HCT116 (cell line): Measurements from ENCODE around the gene ROR2.

ENCODE experiments used
- CBX3 ChIP-seq: IDR thresholded peaks from 2 replicates; pipeline ENCODE4 v1.6.1; 2012; ENCODE audit warnings: low read depth
- CTCF ChIP-seq, 3 experiments: fragments of 200-600 bp in 1 of 3; sonication (generic) in 1 of 3; IDR thresholded peaks in 2 of 3; conservative IDR thresholded peaks in 1 of 3; 2 replicates each; pipeline ENCODE4 v1.5.1; 2012 to 2017; ENCODE audit warnings: low read depth in 2 of 3, low read length in 2 of 3, antibody characterized with exemption in 1 of 3, borderline replicate concordance in 1 of 3, control low read depth in 1 of 3, mild to moderate bottlenecking in 1 of 3, mixed read lengths in 1 of 3, mixed run types in 1 of 3, moderate library complexity in 1 of 3; ENCODE audit not compliant: insufficient read depth in 1 of 3
- ELF1 ChIP-seq: IDR thresholded peaks from 2 replicates; pipeline ENCODE4 v1.6.1; 2012; ENCODE audit warnings: low read depth, borderline replicate concordance
- EZH2phosphoT487 ChIP-seq: fragments of 200-600 bp; IDR thresholded peaks from 2 replicates; pipeline ENCODE4 v1.6.1; 2018; ENCODE audit warnings: antibody characterized with exemption, borderline replicate concordance
- MAX ChIP-seq: IDR thresholded peaks from 2 replicates; pipeline ENCODE4 v1.6.1; 2012
- POLR2A ChIP-seq: IDR thresholded peaks from 2 replicates; pipeline ENCODE4 v1.7.0; 2011; ENCODE audit warnings: borderline replicate concordance; ENCODE audit not compliant: insufficient read depth, insufficient read length; ENCODE audit errors: extremely low read depth
- POLR2AphosphoS5 ChIP-seq: IDR thresholded peaks from 2 replicates; pipeline ENCODE4 v1.6.1; 2011; ENCODE audit warnings: mild to moderate bottlenecking, low read depth, low read length, moderate library complexity
- RAD21 ChIP-seq: IDR thresholded peaks from 2 replicates; pipeline ENCODE4 v1.6.1; 2012; ENCODE audit warnings: low read depth, mild to moderate bottlenecking
- YY1 ChIP-seq: IDR thresholded peaks from 2 replicates; pipeline ENCODE4 v1.6.1; 2011; ENCODE audit warnings: low read length, low read depth, moderate library complexity, mild to moderate bottlenecking; ENCODE audit not compliant: insufficient replicate concordance; ENCODE audit errors: extremely low read depth
- ZBTB33 ChIP-seq: IDR thresholded peaks from 2 replicates; pipeline ENCODE4 v1.6.1; 2011; ENCODE audit warnings: mild to moderate bottlenecking, low read length, moderate library complexity; ENCODE audit not compliant: insufficient replicate concordance; ENCODE audit errors: extremely low read depth
- ZNF274 ChIP-seq: fragments of 200-500 bp; sonication (Bioruptor generic); IDR thresholded peaks from 2 replicates; pipeline ENCODE4 v1.6.1; 2014; ENCODE audit warnings: mild to moderate bottlenecking, low read depth, low read length, inconsistent platforms

GRCh38 chr9:91917436-91917835 is 32.6 kb downstream of the ROR2 start:
- TF ChIP-seq CTCF (IDR thresholded peaks at IDR 0.05 in 2 of 3, conservative IDR thresholded peaks at IDR 0.05 in 1 of 3; ENCODE audit: borderline replicate concordance in 1 of 3, insufficient read depth in 1 of 3, low read depth in 2 of 3, low read length in 2 of 3), result no peak
- no peak for TF ChIP-seq MAX
- TF ChIP-seq EZH2phosphoT487, result no peak
- TF ChIP-seq ELF1, result no peak
- no peak for TF ChIP-seq RAD21
- TF ChIP-seq YY1, result no peak
- no peak for TF ChIP-seq CBX3
- TF ChIP-seq POLR2AphosphoS5, result no peak
- TF ChIP-seq ZNF274, result no peak
- TF ChIP-seq POLR2A, result no peak
- no peak for TF ChIP-seq ZBTB33
